Epithelial cell of umbilical artery (primary cell): Measurements from ENCODE around the gene DPYSL3. TPM values are rescaled to one million over a fixed set of nuclear protein-coding genes. Genes with fewer than 3 reads are reported as not detected.

Experiments
- total RNA-seq: library from RNA; depleted of rRNA; stranded (reverse); fragments of >200 nt; gene quantifications from 2 replicates; pipeline ENCODE4 v1.2.3, GENCODE V29; 2014

DPYSL3 gene
- total RNA-seq: 166 and 174 TPM in 2 replicates

GRCh38 chr5:147509710-147510651 is at the start of gene DPYSL3:
TSS of gene DPYSL3 (minus strand) at chr5:147510068. CDS start at chr5:147509858, 210 bp downstream.

